Caco-2 (cell line): Measurements from ENCODE around the gene MYBBP1A. TPM values are rescaled to one million over a fixed set of nuclear protein-coding genes. Genes with fewer than 3 reads are reported as not detected.

Experiments used
- BruUV-seq: library from RNA; stranded (reverse); fragments of 400-500 nt; replicated peaks from 2 replicates; lab custom pipeline; 2021; lab: Mats Ljungman, UMichigan
- CTCF ChIA-PET: fragments of 300-600 bp; sonication (Branson Sonifier 250); formaldehyde crosslinking; loops from one replicate; lab custom pipeline; 2022; ENCODE audit warnings: antibody characterized with exemption; lab: Charles Lee
- POLR2A ChIA-PET: fragments of 300-600 bp; sonication (Branson Sonifier 250); formaldehyde crosslinking; loops from one replicate; lab custom pipeline; 2022; ENCODE audit warnings: antibody characterized with exemption; lab: Charles Lee
- DNase-seq, 2 experiments: peaks; one replicate each; pipeline versions ENCODE4 v3.0.0 to v3.0.0-alpha.2; 2020 to 2022
- H3K27me3 ChIP-seq: replicated peaks from 2 replicates; pipeline ENCODE4 v1.6.0; 2011; ENCODE audit warnings: low read length; ENCODE audit not compliant: control insufficient read depth, insufficient read depth
- H3K36me3 ChIP-seq: 2 replicates; pipeline ENCODE4 v1.5.1; 2011; ENCODE audit warnings: low read length; ENCODE audit not compliant: control insufficient read depth, insufficient read depth
- H3K4me1 ChIP-seq: fragments of 250-450 bp; sonication (Bioruptor Pico); 2 replicates; pipeline ENCODE4 v1.5.1; 2020; ENCODE audit warnings: mild to moderate bottlenecking
- H3K4me3 ChIP-seq: 2 replicates; pipeline ENCODE4 v1.5.1; 2011; ENCODE audit warnings: low read depth, mild to moderate bottlenecking, control low read depth, low read length
- H3K9me3 ChIP-seq: fragments of 250-450 bp; sonication (Bioruptor Pico); 2 replicates; pipeline ENCODE4 v1.5.1; 2020; ENCODE audit warnings: mild to moderate bottlenecking, moderate library complexity
- H3K27ac Mint-ChIP-seq: one replicate; pipeline ENCODE4 v1.8.0; 2022; ENCODE audit warnings: mixed read lengths; ENCODE audit not compliant: unreplicated experiment
- H3K27me3 Mint-ChIP-seq: one replicate; pipeline ENCODE4 v1.8.0; 2022; ENCODE audit warnings: mixed read lengths; ENCODE audit not compliant: insufficient read depth, unreplicated experiment
- H3K36me3 Mint-ChIP-seq: one replicate; pipeline ENCODE4 v1.8.0; 2022; ENCODE audit warnings: mild to moderate bottlenecking, mixed read lengths; ENCODE audit not compliant: insufficient read depth, unreplicated experiment
- H3K4me1 Mint-ChIP-seq: one replicate; pipeline ENCODE4 v1.8.0; 2022; ENCODE audit warnings: low read depth, mixed read lengths; ENCODE audit not compliant: unreplicated experiment
- H3K4me3 Mint-ChIP-seq: one replicate; pipeline ENCODE4 v1.8.0; 2022; ENCODE audit warnings: mild to moderate bottlenecking, moderate library complexity, mixed read lengths; ENCODE audit not compliant: unreplicated experiment
- H3K9me3 Mint-ChIP-seq: one replicate; pipeline ENCODE4 v1.8.0; 2022; ENCODE audit warnings: mixed read lengths; ENCODE audit not compliant: unreplicated experiment
- intact Hi-C: fragments of 100-400 bp; cut with micrococcal nuclease; formaldehyde crosslinking; loops from one replicate; pipeline ENCODE4 v1.10.0; 2022; ENCODE audit not compliant: unreplicated experiment
- total RNA-seq: library from RNA; stranded (reverse); gene quantifications from 2 replicates; pipeline ENCODE4 v1.2.3, GENCODE V29; 2022
- TF ChIP-seq, protein P1 (sequence below), 2 experiments: fragments of 200-600 bp in 1 of 2; IDR thresholded peaks; 1 replicate in 1 of 2; 2 replicates in 1 of 2; pipeline versions ENCODE4 v1.5.1 to v1.8.0; 2011 to 2022; ENCODE audit warnings: antibody characterized with exemption in 1 of 2, control low read depth in 1 of 2, inconsistent platforms in 1 of 2, low read depth in 1 of 2, low read length in 1 of 2, mild to moderate bottlenecking in 1 of 2, moderate library complexity in 1 of 2; ENCODE audit not compliant: insufficient read depth in 1 of 2, severe bottlenecking in 1 of 2, unreplicated experiment in 1 of 2

MYBBP1A gene
- total RNA-seq, 1 experiment from 2014 or later, result 44.5 TPM

DNA sequence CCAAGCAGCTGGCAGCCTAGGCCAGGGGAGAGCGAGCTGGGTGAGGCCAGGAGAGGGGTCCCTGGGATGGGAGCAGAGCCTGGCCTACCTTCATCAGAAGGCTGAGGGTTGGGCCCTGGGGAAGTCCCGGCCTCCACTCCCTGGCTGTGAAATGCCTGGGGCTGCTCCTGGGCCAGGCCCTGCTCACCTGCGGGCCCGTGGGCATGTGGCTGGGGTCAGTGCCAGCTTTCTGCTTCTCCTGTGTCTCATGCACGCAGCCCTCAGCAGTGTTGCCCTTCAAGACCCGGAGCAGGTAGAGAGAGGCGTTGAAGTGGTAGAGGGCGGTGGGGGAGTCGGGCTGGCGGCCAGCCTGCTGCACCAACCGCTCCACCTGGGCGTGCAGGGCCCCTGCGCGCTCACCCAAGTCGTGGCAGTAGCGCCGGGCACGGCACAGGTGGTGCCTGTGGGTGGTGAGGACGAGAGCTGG is 12.4 kb downstream of the MYBBP1A start:
- intact Hi-C loops, result loop anchor here (5.0 kb wide), 1 partner anchor 120 kb away; no protein-coding TSS in a partner anchor
- Histone ChIP-seq H3K9me3 (no peaks in the 10 kb centered on the region), H3K4me1 (no peaks in the 10 kb centered on the region), H3K4me3 (no peak overlapping the region), H3K36me3 (no peaks in the 10 kb centered on the region), H3K27me3 (no peaks in the 10 kb centered on the region)
- Mint-ChIP-seq H3K9me3 (no peaks in the 10 kb centered on the region), H3K36me3 (peaks cover 40% of the 10 kb centered on the region), H3K27me3 (no peaks in the 10 kb centered on the region), H3K27ac (no peak overlapping the region), H3K4me3 (no peak overlapping the region), H3K4me1 (no peaks in the 10 kb centered on the region)
- DNase-seq, result no peak
- BruUV-seq, result no TSS peak
- ChIA-PET POLR2A (no interaction called here), CTCF (no interaction called here)
- TF ChIP-seq, protein P1, sequence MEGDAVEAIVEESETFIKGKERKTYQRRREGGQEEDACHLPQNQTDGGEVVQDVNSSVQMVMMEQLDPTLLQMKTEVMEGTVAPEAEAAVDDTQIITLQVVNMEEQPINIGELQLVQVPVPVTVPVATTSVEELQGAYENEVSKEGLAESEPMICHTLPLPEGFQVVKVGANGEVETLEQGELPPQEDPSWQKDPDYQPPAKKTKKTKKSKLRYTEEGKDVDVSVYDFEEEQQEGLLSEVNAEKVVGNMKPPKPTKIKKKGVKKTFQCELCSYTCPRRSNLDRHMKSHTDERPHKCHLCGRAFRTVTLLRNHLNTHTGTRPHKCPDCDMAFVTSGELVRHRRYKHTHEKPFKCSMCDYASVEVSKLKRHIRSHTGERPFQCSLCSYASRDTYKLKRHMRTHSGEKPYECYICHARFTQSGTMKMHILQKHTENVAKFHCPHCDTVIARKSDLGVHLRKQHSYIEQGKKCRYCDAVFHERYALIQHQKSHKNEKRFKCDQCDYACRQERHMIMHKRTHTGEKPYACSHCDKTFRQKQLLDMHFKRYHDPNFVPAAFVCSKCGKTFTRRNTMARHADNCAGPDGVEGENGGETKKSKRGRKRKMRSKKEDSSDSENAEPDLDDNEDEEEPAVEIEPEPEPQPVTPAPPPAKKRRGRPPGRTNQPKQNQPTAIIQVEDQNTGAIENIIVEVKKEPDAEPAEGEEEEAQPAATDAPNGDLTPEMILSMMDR (IDR thresholded peaks at IDR 0.05; ENCODE audit: insufficient read depth in 1 of 2, low read depth in 1 of 2, low read length in 1 of 2, severe bottlenecking in 1 of 2, unreplicated experiment in 1 of 2), result no peak

DNA sequence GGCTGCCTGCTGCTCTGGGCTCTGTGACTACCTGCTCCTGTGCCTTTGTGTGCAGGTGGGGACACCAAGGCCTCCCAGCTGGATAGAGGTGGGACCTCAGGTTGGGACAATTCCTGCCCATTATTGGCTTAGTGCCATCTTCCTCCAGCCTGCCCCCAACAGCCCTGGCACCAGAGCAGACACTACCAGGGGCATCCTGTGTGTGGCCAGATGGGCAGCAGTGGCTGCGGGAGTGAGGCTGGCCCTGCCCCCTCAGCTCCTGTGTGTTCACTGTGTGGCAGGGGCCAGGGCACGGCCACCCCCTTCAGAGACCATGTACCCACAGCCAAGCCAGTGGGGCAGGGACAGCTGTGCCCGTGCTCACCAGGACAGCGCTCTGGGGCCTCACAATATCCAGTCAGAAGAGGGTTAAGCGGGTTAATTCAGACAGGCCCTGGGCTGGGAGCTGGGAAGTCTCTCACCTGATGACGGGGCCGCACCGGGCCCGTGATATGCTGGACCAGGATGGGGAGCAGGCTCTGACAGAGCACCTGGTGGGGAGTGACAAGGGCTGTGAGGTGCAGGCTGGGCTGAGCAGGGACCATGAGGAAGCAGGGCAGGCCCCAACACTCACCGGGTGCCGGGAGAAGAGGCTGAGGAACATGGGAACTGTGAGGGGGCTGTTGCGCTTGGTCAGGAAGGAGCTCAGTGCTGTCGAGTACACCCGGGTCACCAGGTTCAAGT is 13.0 kb downstream of the MYBBP1A start:
- H3K9me3 Mint-ChIP-seq, result no peaks in the 10 kb centered on the region
- Histone ChIP-seq H3K27me3 (no peaks in the 10 kb centered on the region), H3K36me3 (no peaks in the 10 kb centered on the region), H3K4me3 (no peak overlapping the region), H3K4me1 (no peaks in the 10 kb centered on the region), H3K9me3 (no peaks in the 10 kb centered on the region)
- ChIA-PET POLR2A (no interaction called here), CTCF (no interaction called here)
- no TSS peak for BruUV-seq
- no peaks in the 10 kb centered on the region for H3K4me1 Mint-ChIP-seq
- no peaks in the 10 kb centered on the region for H3K27me3 Mint-ChIP-seq
- H3K27ac Mint-ChIP-seq, result no peak overlapping the region
- DNase-seq, result no peak
- no peak overlapping the region for H3K4me3 Mint-ChIP-seq
- TF ChIP-seq, protein P1 (IDR thresholded peaks at IDR 0.05; ENCODE audit: insufficient read depth in 1 of 2, low read depth in 1 of 2, low read length in 1 of 2, severe bottlenecking in 1 of 2, unreplicated experiment in 1 of 2), result no peak
- intact Hi-C loops, result loop anchor here (5.0 kb wide), 1 partner anchor 120 kb away; no protein-coding TSS in a partner anchor
- H3K36me3 Mint-ChIP-seq, result peaks cover 40% of the 10 kb centered on the region

DNA sequence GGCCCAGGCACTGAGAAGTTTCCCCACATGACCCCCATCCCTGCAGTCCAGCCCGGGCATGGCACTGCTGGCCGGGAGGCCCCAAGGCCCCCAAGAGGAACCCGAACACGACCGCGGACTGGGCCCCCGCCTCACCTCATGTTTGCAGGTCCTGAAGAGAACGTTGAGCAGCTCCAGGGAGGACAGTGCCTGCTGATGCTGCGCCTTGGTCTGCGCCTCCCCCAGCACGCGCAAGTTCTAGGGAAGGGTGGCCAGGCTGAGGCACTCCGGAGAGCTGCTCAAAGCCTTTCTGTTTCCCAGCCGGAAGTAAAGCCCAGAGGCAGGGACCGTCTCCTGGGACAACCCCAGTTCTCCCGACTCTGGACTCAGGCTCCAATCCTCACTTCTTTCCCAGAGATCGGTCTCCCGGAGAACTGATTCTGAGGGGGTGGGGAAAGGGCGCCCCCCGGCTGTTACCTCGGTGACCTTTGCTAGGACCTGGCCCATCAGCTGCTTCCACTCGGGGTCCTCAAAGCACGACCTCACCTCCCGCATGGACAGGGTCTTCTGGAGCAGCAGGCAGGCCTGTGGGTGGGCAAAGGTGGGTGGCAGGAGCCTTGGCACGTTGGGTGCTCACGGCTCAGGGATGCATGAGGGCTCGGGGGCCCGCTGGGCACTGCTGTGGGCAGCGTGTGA is 13.7 kb downstream of the MYBBP1A start:
- H3K4me3 Mint-ChIP-seq, result no peak overlapping the region
- H3K27me3 Mint-ChIP-seq, result no peaks in the 10 kb centered on the region
- H3K36me3 Mint-ChIP-seq, result peaks cover 40% of the 10 kb centered on the region
- H3K27ac Mint-ChIP-seq, result no peak overlapping the region
- H3K4me1 ChIP-seq, result no peaks in the 10 kb centered on the region
- H3K9me3 ChIP-seq, result no peaks in the 10 kb centered on the region
- no TSS peak for BruUV-seq
- H3K4me3 ChIP-seq, result no peak overlapping the region
- no peaks in the 10 kb centered on the region for H3K4me1 Mint-ChIP-seq
- TF ChIP-seq, protein P1 (IDR thresholded peaks at IDR 0.05; ENCODE audit: insufficient read depth in 1 of 2, low read depth in 1 of 2, low read length in 1 of 2, severe bottlenecking in 1 of 2, unreplicated experiment in 1 of 2), result no peak
- H3K27me3 ChIP-seq, result no peaks in the 10 kb centered on the region
- intact Hi-C loops, result loop anchor here (5.0 kb wide), 1 partner anchor 119 kb away; no protein-coding TSS in a partner anchor
- CTCF ChIA-PET, result no interaction called here
- no peaks in the 10 kb centered on the region for H3K36me3 ChIP-seq
- POLR2A ChIA-PET, result no interaction called here
- H3K9me3 Mint-ChIP-seq, result no peaks in the 10 kb centered on the region
- DNase-seq, result no peak
